Ramos (cell line): ENCODE results near the gene ZNF326.
"Not testable (repeated sequence)": the region's sequence is repeated elsewhere in the genome, so short reads cannot be mapped to it uniquely, and the experiment has no call there.

Experiments used
- in situ Hi-C: fragments of 300-500 bp; cut with MboI; formaldehyde crosslinking; loops from one replicate; pipeline ENCODE4 v1.14.3; 2022; ENCODE audit warnings: low sequenced_read_pairs; ENCODE audit not compliant: unreplicated experiment

The ZNF326 gene

DNA sequence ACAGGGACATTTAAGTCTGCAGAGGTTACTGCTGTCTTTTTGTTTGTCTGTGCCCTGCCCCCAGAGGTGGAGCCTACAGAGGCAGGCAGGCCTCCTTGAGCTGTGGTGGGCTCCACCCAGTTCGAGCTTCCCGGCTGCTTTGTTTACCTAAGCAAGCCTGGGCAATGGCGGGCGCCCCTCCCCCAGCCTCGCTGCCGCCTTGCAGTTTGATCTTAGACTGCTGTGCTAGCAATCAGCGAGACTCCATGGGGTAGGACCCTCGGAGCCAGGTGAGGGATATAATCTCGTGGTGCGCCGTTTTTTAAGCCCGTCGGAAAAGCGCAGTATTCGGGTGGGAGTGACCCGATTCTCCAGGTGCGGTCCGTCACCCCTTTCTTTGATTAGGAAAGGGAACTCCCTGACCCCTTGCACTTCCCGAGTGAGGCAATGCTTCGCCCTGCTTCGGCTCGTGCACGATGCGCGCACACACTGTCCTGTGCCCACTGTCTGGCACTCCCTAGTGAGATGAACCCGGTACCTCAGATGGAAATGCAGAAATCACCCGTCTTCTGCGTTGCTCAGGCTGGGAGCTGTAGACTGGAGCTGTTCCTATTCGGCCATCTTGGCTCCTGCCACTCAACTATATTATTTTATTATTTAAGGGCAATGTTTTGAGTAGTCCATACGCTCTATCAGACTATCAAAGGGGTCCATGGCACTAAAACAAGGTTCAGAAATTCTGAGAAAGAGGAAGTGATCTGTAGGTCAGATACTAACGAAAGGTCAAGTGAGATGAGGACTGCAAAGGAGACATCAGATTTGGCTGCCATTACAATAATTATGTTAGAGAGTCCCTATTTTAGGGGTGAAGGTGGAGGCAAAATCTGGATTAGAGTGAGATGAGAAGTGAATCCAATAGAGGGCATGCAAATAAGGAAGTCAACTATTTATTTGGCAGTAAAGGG, 68.1 kb downstream of the ZNF326 start:
- in situ Hi-C loops = not testable (repeated sequence)

DNA sequence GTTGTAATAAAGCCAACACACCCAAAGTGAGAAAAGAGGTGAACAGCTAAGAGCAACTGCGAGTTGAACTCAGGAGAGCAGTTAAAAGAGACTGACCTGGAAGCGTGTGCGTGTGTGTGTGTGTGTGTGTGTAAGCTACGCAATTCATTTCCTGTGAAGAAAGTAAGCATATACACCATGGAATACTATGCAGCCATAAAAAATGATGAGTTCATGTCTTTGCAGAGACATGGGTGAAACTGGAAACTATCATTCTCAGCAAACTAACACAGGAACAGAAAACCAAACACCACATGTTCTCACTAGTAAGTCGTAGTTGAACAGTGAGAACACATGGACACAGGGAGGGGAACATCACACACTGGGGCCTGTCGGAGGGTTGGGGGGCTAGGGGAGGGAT, 69.2 kb downstream of the ZNF326 start:
- in situ Hi-C loops = not testable (repeated sequence)

DNA sequence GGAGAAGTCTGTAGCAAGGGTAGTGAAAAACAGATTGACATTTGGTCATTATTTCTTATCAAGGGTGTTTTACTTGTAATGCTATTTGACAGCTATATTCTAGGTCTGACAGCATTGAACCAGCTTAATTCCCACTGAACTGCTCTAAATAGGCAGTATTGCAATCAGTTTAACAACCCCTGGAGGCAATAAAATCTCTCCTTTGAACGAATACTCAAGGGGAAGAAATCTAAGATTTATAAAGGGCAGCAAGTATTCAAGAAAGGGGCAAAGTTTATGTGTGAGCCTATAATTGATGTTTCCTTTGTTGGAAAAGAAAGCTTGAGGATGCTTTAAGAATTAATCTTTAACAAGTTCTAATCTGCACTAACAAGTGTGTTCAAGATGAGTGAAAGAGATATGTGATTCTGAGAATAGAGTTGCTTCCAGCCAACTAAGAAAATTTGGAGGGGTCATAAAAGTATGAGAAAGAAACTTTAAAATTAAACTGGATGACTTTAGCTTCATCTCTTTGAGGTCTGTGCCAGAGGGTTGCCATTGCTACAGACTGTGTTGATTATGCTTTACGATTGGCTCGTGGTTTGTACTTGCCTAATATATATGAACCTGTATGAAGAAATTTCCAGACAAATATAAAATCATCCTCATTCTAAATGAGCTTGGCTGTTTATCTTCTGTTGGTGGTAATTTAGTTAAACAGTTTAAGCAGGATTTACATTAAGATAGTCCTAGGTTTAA, 72.5 kb downstream of the ZNF326 start:
- in situ Hi-C loops = no loop called here

DNA sequence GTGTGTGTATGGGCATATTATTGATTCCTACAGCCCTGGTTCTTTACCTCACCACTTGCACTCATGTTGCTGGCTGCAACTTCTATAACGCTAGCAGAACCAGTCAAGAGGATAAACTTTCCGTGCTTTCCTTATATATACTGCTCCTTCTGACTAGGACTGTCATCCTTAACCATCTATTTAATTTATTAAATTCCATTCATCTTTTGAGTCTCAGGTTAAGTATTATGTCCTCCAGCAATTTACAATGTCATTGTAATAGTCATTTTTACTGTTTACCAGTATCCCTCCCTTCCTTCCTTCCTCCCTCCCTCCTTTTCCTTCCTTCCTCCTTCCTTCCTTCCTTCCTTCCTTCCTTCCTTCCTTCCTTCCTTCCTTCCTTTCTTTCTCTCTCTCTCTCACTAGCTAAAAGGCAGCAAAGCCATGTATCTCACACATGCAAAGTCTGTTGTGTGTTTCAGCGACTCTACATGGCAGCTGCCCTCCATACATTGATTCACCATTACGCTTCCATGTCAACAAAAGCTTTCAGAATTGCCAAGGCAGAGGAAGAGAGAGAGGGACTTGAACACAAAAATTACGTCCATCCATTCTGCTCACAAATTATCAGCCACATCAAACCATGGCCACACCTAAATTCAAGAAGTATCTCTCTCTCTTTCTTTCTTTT, 73.8 kb downstream of the ZNF326 start:
- in situ Hi-C loops = no loop called here

DNA sequence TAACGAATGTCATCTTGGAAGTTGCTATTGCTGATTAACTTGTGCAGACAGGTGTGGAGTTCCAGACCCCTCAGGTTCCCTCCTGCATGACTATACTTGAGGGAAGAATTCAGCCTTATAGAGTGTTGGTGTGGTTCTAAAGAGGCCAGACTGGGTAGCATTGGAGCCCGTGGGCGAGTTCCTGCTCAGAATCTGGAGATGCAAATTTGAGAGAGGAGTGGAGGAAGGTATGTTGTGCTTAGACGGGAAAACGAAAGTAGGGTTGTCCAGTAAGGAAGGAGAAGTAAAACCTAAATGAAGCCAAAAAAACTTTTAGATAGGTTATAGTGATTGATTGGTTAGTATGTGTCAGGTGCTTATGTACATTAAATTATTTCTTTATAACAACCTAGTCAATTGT, 79.2 kb downstream of the ZNF326 start:
- in situ Hi-C loops = no loop called here

DNA sequence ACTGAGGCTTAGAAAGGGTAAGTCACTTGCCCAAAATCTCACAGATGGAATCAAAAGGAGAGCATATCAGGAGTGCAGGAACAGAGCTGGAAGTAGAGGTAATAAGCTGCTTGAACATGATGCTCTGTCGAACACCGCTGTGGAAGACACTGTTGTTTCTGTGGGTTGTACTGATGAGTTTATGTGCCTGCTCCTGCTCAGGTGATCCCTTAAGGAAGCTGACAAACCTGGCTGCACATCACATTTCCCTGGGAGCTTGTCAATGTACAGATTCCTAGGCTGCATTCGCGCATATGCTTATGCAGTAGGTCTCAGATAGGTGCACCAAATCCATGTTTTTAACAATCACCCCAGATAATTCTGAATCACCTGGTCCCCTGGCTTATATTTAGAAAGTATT, 79.7 kb downstream of the ZNF326 start:
- in situ Hi-C loops = no loop called here

DNA sequence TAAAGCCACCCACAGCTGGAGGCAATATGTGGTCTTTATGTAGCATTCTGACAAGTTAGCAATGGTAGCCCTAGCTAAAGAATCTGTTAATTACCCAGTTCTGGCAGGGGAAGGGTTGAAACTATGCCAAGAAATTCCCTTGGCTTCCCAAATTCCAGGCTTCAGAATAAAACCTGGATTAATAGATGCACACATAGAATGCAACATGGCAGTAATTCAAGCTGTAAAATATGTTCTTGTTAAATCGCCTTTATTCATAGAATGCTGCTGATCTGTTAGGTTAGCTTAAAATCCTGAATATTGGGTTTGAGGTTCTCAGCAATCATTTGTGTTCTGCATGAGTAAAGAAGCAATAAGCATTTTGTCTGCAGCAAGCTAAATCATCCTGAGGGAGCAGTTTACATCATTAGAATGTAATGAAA, 80.1 kb downstream of the ZNF326 start:
- in situ Hi-C loops = no loop called here

DNA sequence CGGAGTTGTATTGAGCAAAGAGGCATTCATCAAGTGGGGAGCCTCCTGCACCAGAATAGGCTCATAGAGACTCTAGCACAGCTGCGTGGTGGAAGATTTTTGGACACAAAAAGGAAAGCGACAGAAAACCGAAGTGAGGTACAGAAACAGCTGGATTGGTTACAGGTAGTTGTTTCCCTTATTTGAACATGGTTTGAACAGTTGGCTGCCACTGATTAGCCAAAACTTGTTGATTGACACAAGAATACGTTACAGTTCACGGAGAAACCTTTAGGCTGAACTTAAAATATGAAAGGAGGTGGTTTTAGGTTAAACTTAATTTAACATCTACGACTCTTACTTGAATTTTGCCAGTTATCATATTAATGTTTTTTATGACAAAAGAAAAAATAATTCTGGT, 89.1 kb downstream of the ZNF326 start:
- in situ Hi-C loops = no loop called here
